HG02588 (cell line): ENCODE measurements around the gene TNN.

ENCODE experiments used
- ATAC-seq: cut with Tn5 transposase; IDR thresholded peaks from one replicate; pipeline ENCODE4 v1.9.1; 2021; ENCODE audit warnings: mild to moderate bottlenecking, moderate library complexity; ENCODE audit not compliant: unreplicated experiment

Gene TNN

GRCh38 chr1:175145899-175146528, 78.4 kb downstream of the TNN start:
- no peak for ATAC-seq

- peak; percentile 38 for ATAC-seq
Measured at GRCh38 chr1:175146529-175147213, 79.0 kb downstream of the TNN start.

GRCh38 chr1:175147569-175147968, 79.9 kb downstream of the TNN start:
- ATAC-seq: no peak

GRCh38 chr1:175148068-175148467, 80.4 kb downstream of the TNN start:
- no peak for ATAC-seq

- ATAC-seq: no peak
Measured at GRCh38 chr1:175150596-175151319, 83.1 kb downstream of the TNN start.

GRCh38 chr1:175152006-175152652, 84.5 kb downstream of the TNN start:
- peak; percentile 52 for ATAC-seq

- ATAC-seq: no peak
Measured at GRCh38 chr1:175154629-175155472, 87.2 kb downstream of the TNN start.

- no peak for ATAC-seq
Measured at GRCh38 chr1:175155473-175155856, 87.8 kb downstream of the TNN start.

- no peak for ATAC-seq
Measured at GRCh38 chr1:175155936-175156335, 88.3 kb downstream of the TNN start.

GRCh38 chr1:175157200-175157599, 89.6 kb downstream of the TNN start:
- no peak for ATAC-seq

- ATAC-seq: no peak
Measured at GRCh38 chr1:175158170-175158591, 90.5 kb downstream of the TNN start.

GRCh38 chr1:175162955-175163354, 95.3 kb downstream of the TNN start:
- no peak for ATAC-seq

- ATAC-seq: no peak
Measured at GRCh38 chr1:175163702-175164101, 96.1 kb downstream of the TNN start.

- ATAC-seq: no peak
Measured at GRCh38 chr1:175164751-175165150, 97.1 kb downstream of the TNN start.

GRCh38 chr1:175166746-175167145, 99.1 kb downstream of the TNN start:
- no peak for ATAC-seq

- no peak for ATAC-seq
Measured at GRCh38 chr1:175167861-175168260, 100.2 kb downstream of the TNN start.

GRCh38 chr1:175168782-175169181, 101.1 kb downstream of the TNN start:
- no peak for ATAC-seq

GRCh38 chr1:175169286-175170018, 101.8 kb downstream of the TNN start:
- no peak for ATAC-seq

GRCh38 chr1:175171036-175171913, 103.6 kb downstream of the TNN start:
- ATAC-seq: no peak
